ENCODE data around the gene TAGLN2.

TAGLN2 gene

GRCh38 chr1:159923203-159924024 lies 1.9 kb downstream of the TAGLN2 start:
- peak overlapping the region; percentile 85 for H3K4me3 ChIP-seq (replicated peaks; ENCODE audit: low read depth, low read length)
- DNase-seq (ENCODE audit: extremely low read depth, insufficient read length) = peak; percentile 78
- TF ChIP-seq CTCF (IDR thresholded peaks at IDR 0.05; ENCODE audit: insufficient read depth, low read length, poor library complexity, severe bottlenecking) = no peak
- no peaks in the 10 kb centered on the region for H3K27me3 ChIP-seq (replicated peaks; ENCODE audit: control insufficient read depth, insufficient read depth, low read length)
- H3K36me3 ChIP-seq (ENCODE audit: control insufficient read depth, insufficient read depth, low read length) = peaks cover 19% of the 10 kb centered on the region

DNA sequence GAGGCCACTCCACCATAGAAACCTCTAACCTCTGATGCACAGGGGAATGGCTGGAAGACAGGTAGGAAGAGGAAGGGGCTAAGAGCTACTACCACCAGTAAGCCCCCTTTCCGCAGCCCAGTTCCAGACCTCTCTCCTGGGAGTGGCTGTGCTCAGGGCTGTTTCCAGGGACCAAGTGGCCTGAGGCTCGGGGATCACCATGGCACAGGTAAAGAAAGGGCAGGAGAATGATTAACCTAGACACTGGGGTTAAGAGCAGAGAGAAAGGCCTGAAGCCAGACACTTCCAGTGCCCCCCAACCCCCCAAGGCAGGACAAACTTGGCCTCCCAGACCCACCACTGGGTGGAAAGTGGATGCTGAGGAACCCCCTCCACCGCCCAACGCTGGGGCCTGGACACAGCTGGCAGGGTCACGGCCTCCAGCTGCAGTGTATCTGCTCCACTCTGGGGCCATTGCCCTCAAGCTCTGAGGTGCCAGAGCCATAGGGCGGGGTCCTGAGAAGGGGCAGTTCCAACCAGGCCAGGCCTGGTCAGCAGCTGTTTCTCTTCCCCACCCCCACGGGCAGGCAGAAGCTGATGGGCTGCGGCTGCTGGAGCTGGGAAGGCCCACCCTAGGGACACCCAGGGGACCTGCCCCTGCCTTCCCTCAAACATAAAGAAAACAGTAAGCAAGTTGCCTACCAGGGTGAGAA lies 2.6 kb downstream of the TAGLN2 start:
- no peak for TF ChIP-seq CTCF (IDR thresholded peaks at IDR 0.05; ENCODE audit: insufficient read depth, low read length, poor library complexity, severe bottlenecking)
- no peak for DNase-seq (ENCODE audit: extremely low read depth, insufficient read length)
- peak overlapping the region; percentile 85 for H3K4me3 ChIP-seq (replicated peaks; ENCODE audit: low read depth, low read length)

DNA sequence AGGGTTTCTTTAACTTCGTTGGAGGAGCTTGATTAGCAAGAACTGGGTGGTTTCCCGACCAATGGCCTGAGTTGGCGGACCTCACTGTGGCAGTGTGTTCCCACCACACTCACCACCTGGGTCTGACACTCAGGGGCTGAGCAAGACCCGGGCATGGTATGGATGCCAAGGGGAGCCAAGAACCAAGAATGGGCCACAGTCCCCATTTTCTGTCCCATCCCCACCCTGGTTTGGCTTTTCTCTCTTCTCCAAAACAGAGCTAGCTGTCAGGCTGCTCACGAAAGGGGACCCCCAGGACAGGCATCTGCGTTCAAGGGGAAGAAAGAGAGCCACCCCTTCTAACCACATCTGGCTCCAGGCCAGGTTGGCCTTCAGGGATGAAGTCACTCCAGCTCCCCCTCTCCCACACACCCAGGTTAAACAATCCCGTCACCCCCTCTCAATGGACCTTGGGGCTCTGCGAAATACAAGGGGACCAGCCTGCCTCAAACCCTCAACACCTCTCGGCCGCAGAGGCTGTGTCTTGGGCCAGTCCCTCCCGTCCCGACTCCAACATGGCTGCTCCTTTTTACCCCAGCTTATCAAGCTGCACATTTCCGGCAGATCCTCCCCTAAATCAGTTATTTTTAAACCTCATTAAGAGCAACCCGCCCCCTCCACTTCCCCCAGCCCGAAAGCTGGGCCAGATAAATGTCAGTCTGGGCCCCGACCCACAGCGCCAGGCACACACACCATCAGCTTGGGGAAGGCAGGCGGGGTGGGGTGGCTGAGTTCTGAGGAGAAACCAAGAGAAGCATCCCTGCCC lies 3.4 kb downstream of the TAGLN2 start:
- H3K27me3 ChIP-seq (replicated peaks; ENCODE audit: control insufficient read depth, insufficient read depth, low read length) = no peaks in the 10 kb centered on the region
- DNase-seq (ENCODE audit: extremely low read depth, insufficient read length) = peak; percentile 62
- no peak for TF ChIP-seq CTCF (IDR thresholded peaks at IDR 0.05; ENCODE audit: insufficient read depth, low read length, poor library complexity, severe bottlenecking)
- peak overlapping the region; percentile 85 for H3K4me3 ChIP-seq (replicated peaks; ENCODE audit: low read depth, low read length)
- peaks cover 27% of the 10 kb centered on the region for H3K36me3 ChIP-seq (ENCODE audit: control insufficient read depth, insufficient read depth, low read length)

More for the DNA sequence above, 2.6 kb downstream of the TAGLN2 start:
- Histone ChIP-seq H3K27me3 (replicated peaks; ENCODE audit: control insufficient read depth, insufficient read depth, low read length) (no peaks in the 10 kb centered on the region), H3K36me3 (ENCODE audit: control insufficient read depth, insufficient read depth, low read length) (peaks cover 23% of the 10 kb centered on the region)

- Histone ChIP-seq H3K36me3 (ENCODE audit: control insufficient read depth, insufficient read depth, low read length) (peaks cover 29% of the 10 kb centered on the region), H3K27me3 (replicated peaks; ENCODE audit: control insufficient read depth, insufficient read depth, low read length) (no peaks in the 10 kb centered on the region), H3K4me3 (replicated peaks; ENCODE audit: low read depth, low read length) (peak overlapping the region; percentile 85)
- no peak for DNase-seq (ENCODE audit: extremely low read depth, insufficient read length)
- no peak for TF ChIP-seq CTCF (IDR thresholded peaks at IDR 0.05; ENCODE audit: insufficient read depth, low read length, poor library complexity, severe bottlenecking)
Measured at GRCh38 chr1:159921251-159921650, 4.1 kb downstream of the TAGLN2 start.

DNA sequence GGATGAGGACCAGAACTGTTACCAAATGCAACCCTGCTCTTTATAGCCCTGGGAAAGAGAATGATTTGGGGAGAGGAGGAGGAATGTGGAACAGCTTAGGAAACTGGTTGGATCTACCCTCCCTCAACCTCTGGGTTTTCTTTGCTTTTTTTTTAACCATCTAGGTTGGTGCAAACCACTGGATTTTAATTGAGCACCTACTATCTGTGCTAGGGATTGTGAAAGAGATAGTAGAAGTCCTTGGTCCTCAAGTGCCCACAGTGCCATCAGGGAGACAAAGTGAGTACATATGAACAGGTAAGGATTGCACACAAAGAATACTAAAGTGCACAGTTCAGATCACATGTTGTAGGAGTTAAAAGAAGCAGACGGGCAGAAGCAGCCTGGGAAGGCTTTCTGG lies 4.7 kb downstream of the TAGLN2 start:
- H3K27me3 ChIP-seq (replicated peaks; ENCODE audit: control insufficient read depth, insufficient read depth, low read length) = no peaks in the 10 kb centered on the region
- H3K36me3 ChIP-seq (ENCODE audit: control insufficient read depth, insufficient read depth, low read length) = peaks cover 29% of the 10 kb centered on the region
- no peak for TF ChIP-seq CTCF (IDR thresholded peaks at IDR 0.05; ENCODE audit: insufficient read depth, low read length, poor library complexity, severe bottlenecking)
- no peak for DNase-seq (ENCODE audit: extremely low read depth, insufficient read length)
- peak overlapping the region; percentile 26; the same call in 1 of the 2 replicates for H3K4me3 ChIP-seq (replicated peaks; ENCODE audit: low read depth, low read length)
